ENCODE measurements around the gene HDHD5.

Gene HDHD5

DNA sequence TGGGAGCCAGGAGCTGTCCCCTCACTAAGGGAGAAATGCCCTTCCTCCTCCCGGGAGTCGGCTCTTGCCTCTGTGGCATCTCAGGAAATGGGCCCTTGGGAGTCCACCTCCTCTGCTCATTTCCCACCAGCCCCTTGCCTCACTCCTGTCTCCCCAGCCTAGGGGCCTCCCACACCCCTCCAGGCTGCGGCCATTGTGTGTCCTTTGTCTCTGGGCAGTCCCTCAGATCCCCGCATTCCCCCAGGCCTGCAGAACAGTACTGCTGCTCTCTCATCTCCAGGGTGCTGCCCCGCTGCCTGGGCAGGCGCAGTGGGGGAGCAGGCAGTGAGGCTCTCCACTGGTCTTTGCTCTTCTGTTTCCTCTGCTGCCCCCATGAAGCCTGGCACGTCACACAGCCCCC lies 35.1 kb upstream of the HDHD5 start:
- TF ChIP-seq, protein P1, sequence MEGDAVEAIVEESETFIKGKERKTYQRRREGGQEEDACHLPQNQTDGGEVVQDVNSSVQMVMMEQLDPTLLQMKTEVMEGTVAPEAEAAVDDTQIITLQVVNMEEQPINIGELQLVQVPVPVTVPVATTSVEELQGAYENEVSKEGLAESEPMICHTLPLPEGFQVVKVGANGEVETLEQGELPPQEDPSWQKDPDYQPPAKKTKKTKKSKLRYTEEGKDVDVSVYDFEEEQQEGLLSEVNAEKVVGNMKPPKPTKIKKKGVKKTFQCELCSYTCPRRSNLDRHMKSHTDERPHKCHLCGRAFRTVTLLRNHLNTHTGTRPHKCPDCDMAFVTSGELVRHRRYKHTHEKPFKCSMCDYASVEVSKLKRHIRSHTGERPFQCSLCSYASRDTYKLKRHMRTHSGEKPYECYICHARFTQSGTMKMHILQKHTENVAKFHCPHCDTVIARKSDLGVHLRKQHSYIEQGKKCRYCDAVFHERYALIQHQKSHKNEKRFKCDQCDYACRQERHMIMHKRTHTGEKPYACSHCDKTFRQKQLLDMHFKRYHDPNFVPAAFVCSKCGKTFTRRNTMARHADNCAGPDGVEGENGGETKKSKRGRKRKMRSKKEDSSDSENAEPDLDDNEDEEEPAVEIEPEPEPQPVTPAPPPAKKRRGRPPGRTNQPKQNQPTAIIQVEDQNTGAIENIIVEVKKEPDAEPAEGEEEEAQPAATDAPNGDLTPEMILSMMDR (IDR thresholded peaks at IDR 0.05; ENCODE audit: insufficient read depth, low read length, missing control alignments) = no peak
- ChIA-PET CTCF (interaction anchor here (18.6 kb wide), 1 partner anchor 21 kb away, joined by 214 read pairs; no protein-coding TSS in a partner anchor), POLR2A (interaction anchor here (1.3 kb wide), 1 partner anchor 23 kb away, joined by 3 read pairs; no protein-coding TSS in a partner anchor)
- no peak for DNase-seq (ENCODE audit: low read depth, low spot score)
- H3K4me3 ChIP-seq (ENCODE audit: low read depth, low read length) = no peak overlapping the region

GRCh38 chr22:17192186-17192585 lies 33.1 kb upstream of the HDHD5 start:
- TF ChIP-seq, protein P1 (IDR thresholded peaks at IDR 0.05; ENCODE audit: insufficient read depth, low read length, missing control alignments) = no peak
- no peak for DNase-seq (ENCODE audit: low read depth, low spot score)
- H3K4me3 ChIP-seq (ENCODE audit: low read depth, low read length) = no peak overlapping the region
- ChIA-PET POLR2A (no interaction called here), CTCF (interaction anchor here (0.9 to 18.6 kb wide), 3 partner anchors 8 to 96 kb away, joined by 3 to 214 read pairs (median 3); no protein-coding TSS in a partner anchor)

- TF ChIP-seq, protein P1 (IDR thresholded peaks at IDR 0.05; ENCODE audit: insufficient read depth, low read length, missing control alignments) = no peak
- no peak overlapping the region for H3K4me3 ChIP-seq (ENCODE audit: low read depth, low read length)
- ChIA-PET CTCF (interaction anchor here (0.8 to 18.6 kb wide), 4 partner anchors 9 to 117 kb away, joined by 3 to 214 read pairs (median 4); no protein-coding TSS in a partner anchor), POLR2A (no interaction called here)
- no peak for DNase-seq (ENCODE audit: low read depth, low spot score)
Measured at GRCh38 chr22:17191163-17191784, 32.2 kb upstream of the HDHD5 start.

- DNase-seq (ENCODE audit: low read depth, low spot score) = no peak
- CTCF ChIA-PET = interaction anchor here (1.2 to 18.6 kb wide), 2 partner anchors 10 to 17 kb away, joined by 3 to 214 read pairs; no protein-coding TSS in a partner anchor
- POLR2A ChIA-PET = no interaction called here
- TF ChIP-seq, protein P1 (IDR thresholded peaks at IDR 0.05; ENCODE audit: insufficient read depth, low read length, missing control alignments) = no peak
- H3K4me3 ChIP-seq (ENCODE audit: low read depth, low read length) = no peak overlapping the region
Measured at GRCh38 chr22:17190702-17191101, 31.6 kb upstream of the HDHD5 start.

DNA sequence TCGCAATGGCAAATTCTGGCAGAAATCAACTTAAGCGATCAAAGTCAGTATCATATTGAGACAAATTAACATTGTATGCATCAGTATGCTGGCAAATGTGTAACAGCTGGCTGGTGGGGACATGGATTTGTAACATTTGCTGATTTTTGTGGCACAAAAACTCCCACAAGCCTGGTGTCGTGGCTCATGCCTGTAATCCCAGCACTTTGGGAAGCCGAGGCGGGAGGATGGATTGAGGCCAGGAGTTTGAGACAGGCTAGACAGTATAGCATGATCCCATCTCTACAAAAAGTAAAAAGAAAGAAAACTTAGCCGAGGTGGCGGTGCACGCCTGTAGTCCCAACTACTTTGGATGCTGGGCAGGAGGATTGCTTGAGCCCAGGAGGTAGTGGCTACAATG lies 17.6 kb upstream of the HDHD5 start:
- CTCF ChIA-PET = interaction anchor here (0.6 to 8.4 kb wide), 3 partner anchors 12 to 100 kb away, joined by 3 to 265 read pairs (median 3); partner anchors contain the start of gene IL17RA

More for the DNA sequence above, 17.6 kb upstream of the HDHD5 start:
- POLR2A ChIA-PET = no interaction called here
- no peak for DNase-seq (ENCODE audit: low read depth, low spot score)
- TF ChIP-seq, protein P1 (IDR thresholded peaks at IDR 0.05; ENCODE audit: insufficient read depth, low read length, missing control alignments) = no peak
- no peak overlapping the region for H3K4me3 ChIP-seq (ENCODE audit: low read depth, low read length)
